RWPE1 (cell line): ENCODE measurements around the gene ADAMTS10.

Source experiments
- CTCF ChIA-PET: fragments of 350-600 bp; sonication (Branson Sonifier 250); formaldehyde crosslinking; extraction: SDS; loops from one replicate; lab custom pipeline; 2021; lab: Yijun Ruan, JAX
- POLR2A ChIA-PET: fragments of 400-600 bp; formaldehyde crosslinking; extraction: SDS; loops from one replicate; lab custom pipeline; 2020; ENCODE audit warnings: antibody characterized with exemption; ENCODE audit not compliant: low non-redundant PET; lab: Yijun Ruan, JAX
- DNase-seq: peaks from one replicate; pipeline ENCODE4 v3.0.0; 2012; ENCODE audit warnings: low spot score
- H3K27ac ChIP-seq: fragments of 450-650 bp; 2 replicates; pipeline ENCODE4 v1.5.1; 2017
- CTCF ChIP-seq: fragments of 450-650 bp; conservative IDR thresholded peaks from 2 replicates; pipeline ENCODE4 v1.5.1; 2017; ENCODE audit warnings: low read depth, mild to moderate bottlenecking

Gene ADAMTS10

GRCh38 chr19:8601796-8602195 lies 8.7 kb downstream of the ADAMTS10 start:
- H3K27ac ChIP-seq = no peak overlapping the region
- POLR2A ChIA-PET = no interaction called here
- TF ChIP-seq CTCF = no peak
- CTCF ChIA-PET = interaction anchor here (0.7 kb wide), 1 partner anchor 96 kb away, joined by 5 read pairs; no protein-coding TSS in a partner anchor
- DNase-seq = no peak

GRCh38 chr19:8600816-8601215 lies 9.7 kb downstream of the ADAMTS10 start:
- H3K27ac ChIP-seq = no peak overlapping the region
- no peak for TF ChIP-seq CTCF
- CTCF ChIA-PET = no interaction called here
- POLR2A ChIA-PET = no interaction called here
- no peak for DNase-seq

GRCh38 chr19:8600064-8600463 lies 10.5 kb downstream of the ADAMTS10 start:
- no peak overlapping the region for H3K27ac ChIP-seq
- TF ChIP-seq CTCF = no peak
- DNase-seq = no peak
- ChIA-PET POLR2A (no interaction called here), CTCF (interaction anchor here (0.5 kb wide), 1 partner anchor 18 kb away, joined by 4 read pairs; no protein-coding TSS in a partner anchor)

GRCh38 chr19:8596168-8596567 lies 14.3 kb downstream of the ADAMTS10 start:
- DNase-seq = no peak
- POLR2A ChIA-PET = no interaction called here

GRCh38 chr19:8595651-8596050 lies 14.9 kb downstream of the ADAMTS10 start:
- CTCF ChIA-PET = interaction anchor here (0.8 to 1.9 kb wide), 3 partner anchors 10 to 18 kb away, joined by 3 to 13 read pairs (median 4); no protein-coding TSS in a partner anchor

More at GRCh38 chr19:8596168-8596567, 14.3 kb downstream of the ADAMTS10 start:
- CTCF ChIA-PET = interaction anchor here (0.8 to 0.9 kb wide), 2 partner anchors 16 to 18 kb away, joined by 3 to 4 read pairs; no protein-coding TSS in a partner anchor
- H3K27ac ChIP-seq = no peak overlapping the region
- no peak for TF ChIP-seq CTCF

GRCh38 chr19:8593931-8594330 lies 16.6 kb downstream of the ADAMTS10 start:
- POLR2A ChIA-PET = no interaction called here
- CTCF ChIA-PET = interaction anchor here (1.7 to 1.9 kb wide), 2 partner anchors 8 to 13 kb away, joined by 9 to 13 read pairs; no protein-coding TSS in a partner anchor

More at GRCh38 chr19:8595651-8596050, 14.9 kb downstream of the ADAMTS10 start:
- no peak for TF ChIP-seq CTCF
- POLR2A ChIA-PET = no interaction called here
- no peak for DNase-seq
- no peak overlapping the region for H3K27ac ChIP-seq

More at GRCh38 chr19:8593931-8594330, 16.6 kb downstream of the ADAMTS10 start:
- no peak overlapping the region for H3K27ac ChIP-seq
- no peak for TF ChIP-seq CTCF
- DNase-seq = no peak
